ENCODE data around the gene MYO9B. TPM values are rescaled to one million over a fixed set of nuclear protein-coding genes. Genes with fewer than 3 reads are reported as not detected.

The MYO9B gene
- total and polyA plus RNA-seq, 10 donors, result 70.5 to 329 (median 256) TPM

- WGBS, 5 donors, result 73 to 92% (median 84%) methylated on average over 22 of the region's 22 CpGs
- H3K27me3 ChIP-seq (replicated peaks in 1 of 7), result no peaks in the 10 kb centered on the region
- H3K36me3 ChIP-seq, result peaks cover 0 to 100% (median 76%) of the 10 kb centered on the region in 6 donors
- TF ChIP-seq, protein P1, sequence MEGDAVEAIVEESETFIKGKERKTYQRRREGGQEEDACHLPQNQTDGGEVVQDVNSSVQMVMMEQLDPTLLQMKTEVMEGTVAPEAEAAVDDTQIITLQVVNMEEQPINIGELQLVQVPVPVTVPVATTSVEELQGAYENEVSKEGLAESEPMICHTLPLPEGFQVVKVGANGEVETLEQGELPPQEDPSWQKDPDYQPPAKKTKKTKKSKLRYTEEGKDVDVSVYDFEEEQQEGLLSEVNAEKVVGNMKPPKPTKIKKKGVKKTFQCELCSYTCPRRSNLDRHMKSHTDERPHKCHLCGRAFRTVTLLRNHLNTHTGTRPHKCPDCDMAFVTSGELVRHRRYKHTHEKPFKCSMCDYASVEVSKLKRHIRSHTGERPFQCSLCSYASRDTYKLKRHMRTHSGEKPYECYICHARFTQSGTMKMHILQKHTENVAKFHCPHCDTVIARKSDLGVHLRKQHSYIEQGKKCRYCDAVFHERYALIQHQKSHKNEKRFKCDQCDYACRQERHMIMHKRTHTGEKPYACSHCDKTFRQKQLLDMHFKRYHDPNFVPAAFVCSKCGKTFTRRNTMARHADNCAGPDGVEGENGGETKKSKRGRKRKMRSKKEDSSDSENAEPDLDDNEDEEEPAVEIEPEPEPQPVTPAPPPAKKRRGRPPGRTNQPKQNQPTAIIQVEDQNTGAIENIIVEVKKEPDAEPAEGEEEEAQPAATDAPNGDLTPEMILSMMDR (IDR thresholded peaks at IDR 0.05 in 8 of 11, conservative IDR thresholded peaks at IDR 0.05 in 3 of 11), result no peak
- TF ChIP-seq POLR2A (IDR thresholded peaks at IDR 0.05), result no peak
- peak in 2 of 3 donors; percentile 17 to 34 for TF ChIP-seq POLR2AphosphoS5 (IDR thresholded peaks at IDR 0.05)
- H3K4me1 ChIP-seq, result peaks cover 0 to 42% (median 27%) of the 10 kb centered on the region in 6 donors
- H3K9me3 ChIP-seq, result no peaks in the 10 kb centered on the region
- intact Hi-C loops (cut with DNase I; ENCODE audit: low total_unique reads), result no loop called here
- DNase-seq, result no peak
- H3K4me3 ChIP-seq, result no peak overlapping the region
- H3K27ac ChIP-seq, result no peak overlapping the region
Measured at GRCh38 chr19:17180997-17181702, 105.6 kb downstream of the MYO9B start.

GRCh38 chr19:17183271-17183761 lies 107.7 kb downstream of the MYO9B start:
- H3K36me3 ChIP-seq, result peaks cover 0 to 100% (median 76%) of the 10 kb centered on the region in 6 donors
- TF ChIP-seq POLR2AphosphoS5 (IDR thresholded peaks at IDR 0.05) (peak in 1 of 3 donors; percentile 60), POLR2A (IDR thresholded peaks at IDR 0.05) (no peak)
- peak; percentile 85 for DNase-seq

GRCh38 chr19:17183858-17184321 lies 108.3 kb downstream of the MYO9B start:
- peak overlapping the region; percentile 71 to 86 (median 81) for H3K27ac ChIP-seq
- TF ChIP-seq, protein P1 (IDR thresholded peaks at IDR 0.05 in 8 of 11, conservative IDR thresholded peaks at IDR 0.05 in 3 of 11), result no peak
- TF ChIP-seq POLR2AphosphoS5 (IDR thresholded peaks at IDR 0.05) (no peak), POLR2A (IDR thresholded peaks at IDR 0.05) (no peak)
- H3K4me3 ChIP-seq, result peak overlapping the region in 5 of 8 donors; percentile 16 to 52 (median 20)
- no peaks in the 10 kb centered on the region for H3K9me3 ChIP-seq
- intact Hi-C loops (cut with DNase I; ENCODE audit: low total_unique reads), result no loop called here
- WGBS, 5 donors, result 15 to 32% (median 30%) methylated on average over 9 to 11 of the region's 11 CpGs
- H3K36me3 ChIP-seq, result peaks cover 0 to 100% (median 77%) of the 10 kb centered on the region in 6 donors
- peaks cover 0 to 42% (median 27%) of the 10 kb centered on the region in 6 donors for H3K4me1 ChIP-seq
- no peak for DNase-seq
- no peaks in the 10 kb centered on the region for H3K27me3 ChIP-seq (replicated peaks in 1 of 7)

More at GRCh38 chr19:17183271-17183761, 107.7 kb downstream of the MYO9B start:
- Histone ChIP-seq H3K27ac (peak overlapping the region; percentile 71 to 86 (median 81)), H3K27me3 (replicated peaks in 1 of 7) (no peaks in the 10 kb centered on the region), H3K4me1 (peaks cover 0 to 42% (median 27%) of the 10 kb centered on the region in 6 donors), H3K9me3 (no peaks in the 10 kb centered on the region), H3K4me3 (peak overlapping the region in 5 of 8 donors; percentile 16 to 52 (median 20))
- intact Hi-C loops (cut with DNase I; ENCODE audit: low total_unique reads), result no loop called here
- WGBS, 5 donors, result 26 to 48% (median 38%) methylated on average over 14 of the region's 14 CpGs

DNA sequence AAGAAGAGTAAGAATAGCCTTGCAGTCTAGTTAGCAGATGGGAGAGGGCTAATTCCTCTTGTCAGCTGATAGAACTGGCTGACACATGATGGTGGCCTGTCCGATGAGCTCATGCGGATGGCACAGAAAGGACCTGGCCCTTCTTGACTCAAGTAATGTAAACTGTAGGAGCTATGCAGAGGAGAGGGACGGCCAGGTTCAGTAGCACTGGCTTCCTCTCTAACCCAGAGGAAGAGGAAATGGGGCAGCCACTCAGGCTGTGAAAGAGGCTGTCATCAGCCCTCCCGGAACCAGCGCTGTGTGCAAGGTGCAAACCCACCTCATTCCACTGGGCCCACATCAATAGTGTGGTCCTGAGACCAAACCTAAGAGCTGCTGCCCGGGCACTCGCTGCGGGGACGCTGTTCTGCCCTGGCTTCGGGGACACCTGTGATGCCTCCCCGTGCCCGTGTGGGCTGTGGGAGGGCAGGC lies 108.8 kb downstream of the MYO9B start:
- peak; percentile 89 for DNase-seq
- Histone ChIP-seq H3K4me1 (peaks cover 0 to 42% (median 27%) of the 10 kb centered on the region in 6 donors), H3K4me3 (peak overlapping the region in 5 of 8 donors; percentile 16 to 52 (median 20)), H3K9me3 (no peaks in the 10 kb centered on the region), H3K27ac (peak overlapping the region; percentile 71 to 86 (median 81)), H3K36me3 (peaks cover 0 to 100% (median 79%) of the 10 kb centered on the region in 6 donors), H3K27me3 (replicated peaks in 1 of 7) (no peaks in the 10 kb centered on the region)
- WGBS, 5 donors, result 42 to 73% (median 54%) methylated on average over 11 to 12 of the region's 12 CpGs
- TF ChIP-seq, protein P1 (IDR thresholded peaks at IDR 0.05 in 8 of 11, conservative IDR thresholded peaks at IDR 0.05 in 3 of 11), result no peak
- TF ChIP-seq POLR2AphosphoS5 (IDR thresholded peaks at IDR 0.05), result peak; percentile 38 to 69 (median 50)
- intact Hi-C loops (cut with DNase I; ENCODE audit: low total_unique reads), result no loop called here

All from spleen (tissue), 11 donors.